Neural crest cell (in vitro differentiated cells): ENCODE data around the gene LRRC3C. TPM values are rescaled to one million over a fixed set of nuclear protein-coding genes. Genes with fewer than 3 reads are reported as not detected.

Experiments
- DNase-seq: peaks from one replicate; pipeline ENCODE4 v3.0.0; 2021; ENCODE audit warnings: low read depth, mixed read lengths, low spot score
- H3K27ac Mint-ChIP-seq: one replicate; pipeline ENCODE4 v1.8.0; 2021; ENCODE audit warnings: mild to moderate bottlenecking, mixed read lengths; ENCODE audit not compliant: unreplicated experiment
- H3K27me3 Mint-ChIP-seq: 2 replicates; pipeline ENCODE4 v1.8.0; 2021; ENCODE audit warnings: low read depth, mild to moderate bottlenecking, mixed read lengths
- H3K36me3 Mint-ChIP-seq: 2 replicates; pipeline ENCODE4 v1.8.0; 2021; ENCODE audit warnings: low read depth, mild to moderate bottlenecking, mixed read lengths
- H3K4me1 Mint-ChIP-seq: 2 replicates; pipeline ENCODE4 v1.8.0; 2021; ENCODE audit warnings: mixed read lengths
- H3K4me3 Mint-ChIP-seq: one replicate; pipeline ENCODE4 v1.8.0; 2021; ENCODE audit warnings: mild to moderate bottlenecking, mixed read lengths
- H3K9me3 Mint-ChIP-seq: 2 replicates; pipeline ENCODE4 v1.8.0; 2021; ENCODE audit warnings: mixed read lengths
- CTCF ChIP-seq: fragments of 200-600 bp; sonication (generic); conservative IDR thresholded peaks from 2 replicates; pipeline ENCODE4 v1.5.0; 2021; ENCODE audit warnings: antibody characterized with exemption, mild to moderate bottlenecking
- total RNA-seq: library from RNA; stranded (reverse); gene quantifications from 2 replicates; pipeline ENCODE4 v1.2.1, GENCODE V29; 2021

The LRRC3C gene
- total RNA-seq, 1 donor from 2014 or later: not detected

- DNase-seq: no peak
These were observed 53.7 kb downstream of the LRRC3C start for GRCh38 chr17:39981207-39981741.

DNA sequence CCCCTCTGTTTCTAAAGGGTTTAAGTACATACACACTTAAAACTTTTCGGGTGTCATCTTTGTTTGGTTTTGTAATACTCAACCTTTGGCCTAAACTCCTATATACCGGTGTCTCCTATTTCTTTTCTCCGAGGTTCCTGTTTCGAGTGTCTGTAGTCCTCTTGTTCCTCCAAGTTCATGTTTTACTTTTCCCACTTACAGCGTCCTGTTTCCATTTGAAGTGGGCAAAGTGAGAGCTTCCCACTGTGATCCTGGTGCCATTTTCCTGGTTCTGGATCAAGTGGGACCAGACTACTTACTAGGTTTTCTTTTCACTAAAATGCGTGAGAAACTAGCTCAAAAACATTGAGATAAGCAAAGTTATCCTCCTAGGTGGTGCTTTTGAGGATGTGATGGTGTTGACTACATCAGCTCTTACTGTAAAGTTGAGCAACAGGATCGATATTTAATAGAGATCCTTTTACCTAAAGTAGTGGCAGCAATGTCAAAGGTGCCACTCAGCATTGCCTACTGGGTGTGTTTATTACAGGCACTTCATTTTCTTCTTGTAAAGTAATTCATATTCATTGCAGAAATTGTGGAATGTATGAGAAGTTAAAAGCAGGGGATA is 54.3 kb downstream of the LRRC3C start:
- no peaks in the 10 kb centered on the region for H3K9me3 Mint-ChIP-seq
- peaks cover 3% of the 10 kb centered on the region for H3K36me3 Mint-ChIP-seq
- H3K27ac Mint-ChIP-seq: peak overlapping the region; percentile 92
- H3K27me3 Mint-ChIP-seq: peaks cover 9% of the 10 kb centered on the region
- peak overlapping the region; percentile 88 for H3K4me3 Mint-ChIP-seq
- no peak for TF ChIP-seq CTCF
- H3K4me1 Mint-ChIP-seq: peaks cover 24% of the 10 kb centered on the region
- DNase-seq: no peak

More at GRCh38 chr17:39981207-39981741, 53.7 kb downstream of the LRRC3C start:
- Mint-ChIP-seq H3K4me1 (peaks cover 24% of the 10 kb centered on the region), H3K36me3 (peaks cover under 1% of the 10 kb centered on the region), H3K27ac (peak overlapping the region; percentile 92), H3K27me3 (peaks cover 14% of the 10 kb centered on the region), H3K9me3 (no peaks in the 10 kb centered on the region), H3K4me3 (peak overlapping the region; percentile 88)
- TF ChIP-seq CTCF: no peak

DNA sequence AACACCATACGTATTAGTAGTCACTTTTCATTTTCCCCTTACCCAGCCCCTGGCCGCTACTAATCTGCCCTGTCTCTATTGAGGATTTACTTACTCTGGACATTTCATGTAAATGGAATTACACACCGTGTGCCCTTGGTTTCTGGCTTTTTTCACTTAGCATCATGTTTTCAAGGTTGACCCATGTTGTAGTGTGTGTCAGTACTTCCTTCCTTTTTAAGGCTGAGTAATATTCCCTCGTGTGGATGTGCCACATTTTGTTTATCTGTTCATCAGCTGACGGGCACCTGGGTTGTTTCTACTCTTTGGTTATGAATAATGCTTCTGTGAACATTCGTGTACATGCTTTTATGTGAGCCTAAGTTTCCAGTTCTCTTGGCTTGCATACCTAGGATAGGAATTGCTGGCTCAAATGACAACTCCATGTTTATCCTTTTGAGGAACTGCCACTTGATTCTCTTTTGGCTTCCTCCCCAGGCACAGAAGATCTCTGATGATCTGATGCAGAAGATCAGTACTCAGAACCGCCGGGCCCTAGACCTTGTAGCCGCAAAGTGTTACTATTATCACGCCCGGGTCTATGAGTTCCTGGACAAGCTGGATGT is 60.8 kb downstream of the LRRC3C start:
- H3K36me3 Mint-ChIP-seq: peaks cover 30% of the 10 kb centered on the region
- no peak overlapping the region for H3K27ac Mint-ChIP-seq
- no peaks in the 10 kb centered on the region for H3K27me3 Mint-ChIP-seq
- H3K4me1 Mint-ChIP-seq: no peaks in the 10 kb centered on the region
- DNase-seq: no peak
- H3K9me3 Mint-ChIP-seq: no peaks in the 10 kb centered on the region
- TF ChIP-seq CTCF: no peak
- H3K4me3 Mint-ChIP-seq: no peak overlapping the region

- no peaks in the 10 kb centered on the region for H3K27me3 Mint-ChIP-seq
- no peak overlapping the region for H3K27ac Mint-ChIP-seq
- no peaks in the 10 kb centered on the region for H3K4me1 Mint-ChIP-seq
- H3K4me3 Mint-ChIP-seq: no peak overlapping the region
- peaks cover 27% of the 10 kb centered on the region for H3K36me3 Mint-ChIP-seq
- no peak for DNase-seq
- TF ChIP-seq CTCF: no peak
- no peaks in the 10 kb centered on the region for H3K9me3 Mint-ChIP-seq
These were observed 66.9 kb downstream of the LRRC3C start for GRCh38 chr17:39994448-39994847.

Other genes with a start within 250 kb of the LRRC3C start
- gene PGAP3, start 239.7 kb upstream of the LRRC3C start, total RNA-seq: 18.2 and 21.7 TPM in 2 replicates
- 78.4 and 82.9 TPM in 2 replicates for gene ERBB2, start 227.7 kb upstream of the LRRC3C start, total RNA-seq
- gene MIEN1, start 197.2 kb upstream of the LRRC3C start, total RNA-seq: 35.6 and 36.8 TPM in 2 replicates
- not detected in 2 replicates for gene GRB7, start 189.8 kb upstream of the LRRC3C start, total RNA-seq
- not detected in 2 replicates for gene IKZF3, start 63.4 kb upstream of the LRRC3C start, total RNA-seq
- not detected in 2 replicates for gene ZPBP2, start 59.5 kb upstream of the LRRC3C start, total RNA-seq
- 7.9 and 8.8 TPM in 2 replicates for gene GSDMB, start 9.1 kb upstream of the LRRC3C start, total RNA-seq
- 42.2 and 47.8 TPM in 2 replicates for gene ORMDL3, start 131 bp upstream of the LRRC3C start, total RNA-seq
- gene GSDMA, start 35.3 kb downstream of the LRRC3C start, total RNA-seq: not detected in 2 replicates
- gene PSMD3, start 53.1 kb downstream of the LRRC3C start, total RNA-seq: 157 and 158 TPM in 2 replicates
- not detected in 2 replicates for gene CSF3, start 87.7 kb downstream of the LRRC3C start, total RNA-seq
- 147 and 154 TPM in 2 replicates for gene MED24, start 126.7 kb downstream of the LRRC3C start, total RNA-seq
- 15.0 and 15.3 TPM in 2 replicates for gene THRA, start 135.2 kb downstream of the LRRC3C start, total RNA-seq
- 2.5 and 2.8 TPM in 2 replicates for gene NR1D1, start 172.9 kb downstream of the LRRC3C start, total RNA-seq
- 147 and 153 TPM in 2 replicates for gene MSL1, start 194.2 kb downstream of the LRRC3C start, total RNA-seq
- 130 and 138 TPM in 2 replicates for gene CASC3, start 212.8 kb downstream of the LRRC3C start, total RNA-seq
- gene RAPGEFL1, start 249.7 kb downstream of the LRRC3C start, total RNA-seq: 23.3 and 24.1 TPM in 2 replicates